Panc1 (cell line): ENCODE measurements around the gene SERINC3. TPM values are rescaled to one million over a fixed set of nuclear protein-coding genes. Genes with fewer than 3 reads are reported as not detected.

Source experiments
- ATAC-seq: fragments of 200-7000 bp; cut with Tn5 transposase; 2 replicates; pipeline ENCODE4 v1.9.1; 2020; ENCODE audit warnings: mild to moderate bottlenecking, moderate library complexity
- BruUV-seq: library from RNA; stranded (reverse); fragments of 400-500 nt; replicated peaks from 2 replicates; lab custom pipeline; 2021; lab: Mats Ljungman, UMichigan
- CTCF ChIA-PET: fragments of 300-600 bp; sonication (Branson Sonifier 250); formaldehyde crosslinking; loops from one replicate; lab custom pipeline; 2022; ENCODE audit warnings: antibody characterized with exemption; lab: Charles Lee
- POLR2A ChIA-PET: fragments of 300-600 bp; sonication (Branson Sonifier 250); formaldehyde crosslinking; loops from one replicate; lab custom pipeline; 2022; ENCODE audit warnings: antibody characterized with exemption; lab: Charles Lee
- DNase-seq: peaks from one replicate; pipeline ENCODE4 v3.0.0-alpha.2; 2010; ENCODE audit warnings: low read depth, low spot score
- H3K27ac ChIP-seq: 2 replicates; pipeline ENCODE4 v1.5.1; 2011; ENCODE audit warnings: mild to moderate bottlenecking, low read length, inconsistent platforms
- H3K27me3 ChIP-seq: fragments of 200-500 bp; sonication (Bioruptor generic); 2 replicates; pipeline ENCODE4 v1.6.0; 2014; ENCODE audit warnings: low read length, inconsistent platforms; ENCODE audit not compliant: control insufficient read depth, insufficient read depth
- H3K36me3 ChIP-seq: fragments of 200-500 bp; sonication (Bioruptor generic); 2 replicates; pipeline ENCODE4 v1.5.1; 2014; ENCODE audit warnings: inconsistent platforms, mild to moderate bottlenecking, low read length, moderate library complexity; ENCODE audit not compliant: control insufficient read depth, insufficient read depth
- H3K4me1 ChIP-seq: 2 replicates; pipeline ENCODE4 v1.5.1; 2011; ENCODE audit warnings: inconsistent platforms, mild to moderate bottlenecking, low read length, moderate library complexity; ENCODE audit not compliant: control insufficient read depth, insufficient read depth
- H3K4me3 ChIP-seq, 2 experiments: 2 replicates each; pipeline ENCODE4 v1.5.1; 2011 to 2012; ENCODE audit warnings: low read depth in 2 of 2, low read length in 2 of 2, mild to moderate bottlenecking in 2 of 2, inconsistent platforms in 1 of 2, moderate library complexity in 1 of 2
- H3K9me3 ChIP-seq: fragments of 200-500 bp; sonication (Bioruptor generic); 2 replicates; pipeline ENCODE4 v1.5.1; 2014; ENCODE audit warnings: low read depth, mild to moderate bottlenecking, inconsistent platforms, low read length, moderate library complexity; ENCODE audit not compliant: control insufficient read depth, insufficient read depth
- CTCF ChIP-seq: fragments of 450-650 bp; IDR thresholded peaks from 2 replicates; pipeline ENCODE4 v1.5.1; 2017; ENCODE audit warnings: mild to moderate bottlenecking
- POLR2AphosphoS5 ChIP-seq: IDR thresholded peaks from 2 replicates; pipeline ENCODE4 v1.6.1; 2012; ENCODE audit warnings: mild to moderate bottlenecking, low read depth, low read length, moderate library complexity
- SIN3A ChIP-seq: IDR thresholded peaks from 2 replicates; pipeline ENCODE4 v1.6.1; 2012; ENCODE audit warnings: low read depth, mild to moderate bottlenecking, low read length, moderate library complexity, borderline replicate concordance; ENCODE audit not compliant: insufficient read depth
- TCF7L2 ChIP-seq: IDR thresholded peaks from 2 replicates; pipeline ENCODE4 v1.6.1; 2011; ENCODE audit warnings: mild to moderate bottlenecking, low read depth, low read length, inconsistent platforms
- in situ Hi-C: cut with HindIII; loops from 2 replicates; pipeline ENCODE4 v1.10.0; 2016; ENCODE audit warnings: low sequenced_read_pairs, low pct_unique_long_range_greater_than_20kb
- intact Hi-C: fragments of 100-400 bp; cut with micrococcal nuclease; formaldehyde crosslinking; loops from one replicate; pipeline ENCODE4 v1.10.0; 2022; ENCODE audit not compliant: unreplicated experiment
- total RNA-seq: library from RNA; stranded (reverse); gene quantifications from one replicate; pipeline ENCODE4 v1.2.1, GENCODE V29; 2021; ENCODE audit not compliant: unreplicated experiment
- TF ChIP-seq, protein P1 (sequence below), 2 experiments: IDR thresholded peaks; 2 replicates each; pipeline ENCODE4 v1.6.1; 2011 to 2012; ENCODE audit warnings: low read depth in 2 of 2, control low read depth in 1 of 2, low read length in 1 of 2, mild to moderate bottlenecking in 1 of 2, moderate library complexity in 1 of 2; ENCODE audit not compliant: insufficient read depth in 1 of 2

The SERINC3 gene
- total RNA-seq, 1 experiment from 2014 or later = 76.4 TPM

DNA sequence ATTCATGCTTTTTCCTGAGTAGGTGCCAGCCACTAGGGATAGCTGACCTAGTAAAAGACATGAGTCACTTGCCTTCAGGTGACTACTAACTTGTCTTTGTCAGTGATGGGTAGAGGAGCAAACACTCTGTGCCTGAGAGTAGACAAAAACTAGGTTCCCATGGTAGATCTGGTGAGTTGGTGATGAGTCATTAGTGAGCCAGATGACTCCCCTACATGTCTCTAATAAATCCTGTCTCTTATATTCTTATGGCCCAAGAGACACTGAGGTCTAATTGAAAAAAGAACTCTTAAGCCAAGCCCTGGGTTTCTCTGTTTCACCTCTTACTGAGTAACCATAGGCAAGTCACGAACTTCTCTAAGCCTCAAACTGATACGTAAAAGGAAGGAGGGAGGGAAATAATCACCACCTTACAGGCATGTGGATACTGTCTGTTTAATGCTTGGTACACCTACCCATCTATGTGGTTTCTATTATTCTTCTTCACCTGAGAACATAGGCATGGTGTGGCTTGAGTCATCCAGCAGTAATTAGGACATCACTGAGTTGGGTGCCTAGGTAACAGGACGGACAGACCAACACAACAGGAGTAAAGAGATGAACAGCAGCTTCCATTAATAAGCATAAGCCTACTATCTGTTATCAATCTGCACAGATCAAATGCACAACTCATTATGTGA lies 25.9 kb downstream of the SERINC3 start:
- no peaks in the 10 kb centered on the region for H3K27me3 ChIP-seq
- peaks cover 5% of the 10 kb centered on the region for H3K36me3 ChIP-seq
- no peaks in the 10 kb centered on the region for H3K4me1 ChIP-seq
- no peak overlapping the region for H3K4me3 ChIP-seq
- H3K9me3 ChIP-seq = no peaks in the 10 kb centered on the region
- DNase-seq = peak; percentile 97
- POLR2A ChIA-PET = interaction anchor here (1.0 kb wide), 1 partner anchor 8 kb away, joined by 3 read pairs; no protein-coding TSS in a partner anchor
- TF ChIP-seq, protein P1, sequence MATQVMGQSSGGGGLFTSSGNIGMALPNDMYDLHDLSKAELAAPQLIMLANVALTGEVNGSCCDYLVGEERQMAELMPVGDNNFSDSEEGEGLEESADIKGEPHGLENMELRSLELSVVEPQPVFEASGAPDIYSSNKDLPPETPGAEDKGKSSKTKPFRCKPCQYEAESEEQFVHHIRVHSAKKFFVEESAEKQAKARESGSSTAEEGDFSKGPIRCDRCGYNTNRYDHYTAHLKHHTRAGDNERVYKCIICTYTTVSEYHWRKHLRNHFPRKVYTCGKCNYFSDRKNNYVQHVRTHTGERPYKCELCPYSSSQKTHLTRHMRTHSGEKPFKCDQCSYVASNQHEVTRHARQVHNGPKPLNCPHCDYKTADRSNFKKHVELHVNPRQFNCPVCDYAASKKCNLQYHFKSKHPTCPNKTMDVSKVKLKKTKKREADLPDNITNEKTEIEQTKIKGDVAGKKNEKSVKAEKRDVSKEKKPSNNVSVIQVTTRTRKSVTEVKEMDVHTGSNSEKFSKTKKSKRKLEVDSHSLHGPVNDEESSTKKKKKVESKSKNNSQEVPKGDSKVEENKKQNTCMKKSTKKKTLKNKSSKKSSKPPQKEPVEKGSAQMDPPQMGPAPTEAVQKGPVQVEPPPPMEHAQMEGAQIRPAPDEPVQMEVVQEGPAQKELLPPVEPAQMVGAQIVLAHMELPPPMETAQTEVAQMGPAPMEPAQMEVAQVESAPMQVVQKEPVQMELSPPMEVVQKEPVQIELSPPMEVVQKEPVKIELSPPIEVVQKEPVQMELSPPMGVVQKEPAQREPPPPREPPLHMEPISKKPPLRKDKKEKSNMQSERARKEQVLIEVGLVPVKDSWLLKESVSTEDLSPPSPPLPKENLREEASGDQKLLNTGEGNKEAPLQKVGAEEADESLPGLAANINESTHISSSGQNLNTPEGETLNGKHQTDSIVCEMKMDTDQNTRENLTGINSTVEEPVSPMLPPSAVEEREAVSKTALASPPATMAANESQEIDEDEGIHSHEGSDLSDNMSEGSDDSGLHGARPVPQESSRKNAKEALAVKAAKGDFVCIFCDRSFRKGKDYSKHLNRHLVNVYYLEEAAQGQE (IDR thresholded peaks at IDR 0.05; ENCODE audit: insufficient read depth in 1 of 2, low read depth in 2 of 2, low read length in 1 of 2) = no peak
- no peak for TF ChIP-seq TCF7L2
- BruUV-seq = no TSS peak
- intact Hi-C loops (no loop called here), in situ Hi-C loops (no loop called here)
- H3K27ac ChIP-seq = no peak overlapping the region
- peak; percentile 79 for ATAC-seq
- CTCF ChIA-PET = no interaction called here

DNA sequence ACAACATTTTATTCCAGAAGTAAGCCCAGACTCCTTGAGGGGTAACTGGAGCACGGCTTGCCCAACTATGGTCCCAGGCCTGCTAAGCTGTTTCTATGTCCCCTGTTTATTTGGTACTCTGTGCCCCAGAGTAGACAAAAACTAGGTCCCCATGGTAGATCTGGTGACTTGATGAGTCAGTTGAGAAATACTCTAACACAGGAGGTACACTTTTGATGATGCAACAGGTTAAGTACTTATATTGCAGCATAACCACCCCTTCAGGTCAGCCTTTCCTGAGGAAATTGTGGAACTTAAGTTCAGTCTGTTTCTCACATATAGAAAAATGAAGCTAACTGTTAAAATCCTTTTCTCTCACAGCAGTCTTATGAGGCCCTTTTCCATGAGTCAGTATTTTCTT lies 26.6 kb downstream of the SERINC3 start:
- CTCF ChIA-PET = no interaction called here
- DNase-seq = no peak

More for the DNA sequence above, 26.6 kb downstream of the SERINC3 start:
- H3K4me3 ChIP-seq = no peak overlapping the region
- H3K4me1 ChIP-seq = no peaks in the 10 kb centered on the region
- no peaks in the 10 kb centered on the region for H3K9me3 ChIP-seq
- no TSS peak for BruUV-seq
- peaks cover 2% of the 10 kb centered on the region for H3K36me3 ChIP-seq
- ATAC-seq = 0 out of 2 replicates have a peak, but pooled peaks have one; percentile 20
- TF ChIP-seq, protein P1 (IDR thresholded peaks at IDR 0.05; ENCODE audit: insufficient read depth in 1 of 2, low read depth in 2 of 2, low read length in 1 of 2) = no peak
- TF ChIP-seq SIN3A (no peak), CTCF (no peak), TCF7L2 (no peak), POLR2AphosphoS5 (no peak)
- H3K27me3 ChIP-seq = no peaks in the 10 kb centered on the region
- intact Hi-C loops (no loop called here), in situ Hi-C loops (no loop called here)
- POLR2A ChIA-PET = interaction anchor here (1.0 kb wide), 1 partner anchor 9 kb away, joined by 3 read pairs; no protein-coding TSS in a partner anchor
- no peak overlapping the region for H3K27ac ChIP-seq
